HG02970 (cell line): ENCODE results near the gene NFIA.

ENCODE experiments used
- ATAC-seq: cut with Tn5 transposase; IDR thresholded peaks from one replicate; pipeline ENCODE4 v1.9.1; 2021; ENCODE audit warnings: mild to moderate bottlenecking, moderate library complexity, moderate number of reproducible peaks; ENCODE audit not compliant: unreplicated experiment, low FRiP score

Gene NFIA

GRCh38 chr1:61403679-61404596, 321.6 kb downstream of the NFIA start:
- no peak for ATAC-seq

DNA sequence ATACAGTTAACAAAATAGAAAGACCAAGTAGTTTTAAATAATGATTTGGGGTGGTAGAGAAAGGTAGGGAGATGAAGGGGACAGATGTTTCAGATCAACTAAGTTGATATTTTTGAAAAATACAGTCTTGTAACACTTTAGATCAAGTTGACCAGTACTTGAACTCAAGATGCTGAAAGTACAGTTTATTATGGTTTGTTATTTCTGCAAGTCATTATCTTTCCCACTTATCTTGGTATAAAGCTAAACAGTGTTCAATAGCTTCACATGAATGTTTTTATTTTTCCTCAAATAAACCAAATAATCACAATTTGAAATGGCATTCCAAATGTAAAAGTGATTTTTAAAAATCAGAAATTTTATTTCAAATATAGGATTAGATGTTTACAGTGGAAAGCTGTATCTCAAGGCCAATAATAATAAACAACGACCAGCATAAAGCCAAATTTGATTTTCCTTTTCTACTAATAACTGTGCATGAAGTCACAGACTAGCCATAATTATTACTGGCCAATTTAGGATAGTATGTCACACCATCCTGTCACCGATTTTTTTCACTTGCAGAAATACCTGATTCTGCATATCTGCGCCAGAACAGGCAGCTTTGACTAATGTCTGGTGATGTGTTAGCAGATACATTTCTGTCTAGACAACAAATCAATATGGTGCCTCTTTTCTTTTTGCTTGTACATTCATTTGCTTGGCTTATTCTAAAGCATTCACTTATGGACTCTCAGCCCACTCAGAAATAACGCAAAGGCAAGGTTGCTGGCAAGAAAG, 322.4 kb downstream of the NFIA start:
- no peak for ATAC-seq

- ATAC-seq, result no peak
Observed at GRCh38 chr1:61406467-61406866, 324.1 kb downstream of the NFIA start.

GRCh38 chr1:61412601-61413000, 330.2 kb downstream of the NFIA start:
- ATAC-seq, result no peak

DNA sequence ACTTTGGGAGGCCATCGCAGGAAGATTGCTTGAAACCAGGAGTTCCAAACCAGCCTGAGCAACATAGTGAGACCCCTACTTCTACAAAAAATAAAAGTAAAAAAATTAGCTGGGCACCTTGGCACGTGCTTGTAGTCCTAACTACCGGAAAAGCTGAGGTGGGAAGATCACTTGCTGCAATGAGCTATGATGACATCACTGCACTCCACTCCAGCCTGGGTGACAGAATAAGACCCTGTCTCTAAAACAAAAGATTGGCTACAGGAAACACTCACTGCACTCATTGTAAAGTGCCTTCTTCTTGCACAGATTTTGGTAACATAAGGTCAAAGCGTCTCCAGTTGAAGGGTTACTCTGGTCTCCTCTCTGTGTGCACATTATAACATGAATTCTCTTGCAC, 336.8 kb downstream of the NFIA start:
- ATAC-seq, result no peak

GRCh38 chr1:61419657-61420056, 337.3 kb downstream of the NFIA start:
- no peak for ATAC-seq

DNA sequence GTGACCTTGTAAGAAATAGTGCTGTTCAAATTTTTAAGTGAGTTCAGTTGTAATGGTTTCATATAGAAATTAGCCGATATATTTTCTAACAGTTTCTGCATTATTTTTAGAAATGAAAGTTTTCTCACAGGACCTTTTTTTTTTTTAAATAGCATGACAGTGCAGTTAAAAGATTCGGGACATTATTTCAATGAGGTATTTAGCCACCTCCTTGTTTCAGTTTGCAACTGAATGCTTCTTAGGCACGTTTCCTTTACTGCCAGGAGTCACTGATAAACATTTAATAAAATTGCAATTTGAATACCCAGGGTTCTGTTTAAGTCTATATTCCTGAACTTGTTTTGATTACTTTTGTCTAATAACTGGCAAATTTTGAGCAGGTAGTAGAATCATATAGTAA, 337.9 kb downstream of the NFIA start:
- no peak for ATAC-seq

GRCh38 chr1:61420909-61421835, 338.8 kb downstream of the NFIA start:
- ATAC-seq, result no peak

GRCh38 chr1:61423643-61424042, 341.3 kb downstream of the NFIA start:
- ATAC-seq, result no peak

GRCh38 chr1:61424382-61424781, 342.0 kb downstream of the NFIA start:
- no peak for ATAC-seq

DNA sequence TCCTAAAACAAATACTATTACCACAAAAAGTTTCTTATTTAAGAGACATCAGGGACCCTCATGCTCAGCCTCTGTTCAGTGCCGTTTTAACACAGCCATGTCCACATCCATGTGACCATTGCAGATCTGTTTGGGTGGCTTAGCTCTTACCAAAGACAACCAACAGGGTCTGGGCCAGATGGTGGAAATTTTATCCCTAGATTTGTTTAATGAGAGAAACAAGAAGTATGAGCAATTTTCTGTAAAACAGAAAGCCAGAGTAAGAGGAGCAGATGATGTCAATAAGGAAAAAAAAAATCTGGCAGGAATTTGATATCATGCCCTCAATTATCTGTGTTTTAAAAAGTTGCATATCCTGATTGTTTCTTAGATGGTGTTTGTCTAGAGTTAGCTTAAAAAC, 342.7 kb downstream of the NFIA start:
- no peak for ATAC-seq

DNA sequence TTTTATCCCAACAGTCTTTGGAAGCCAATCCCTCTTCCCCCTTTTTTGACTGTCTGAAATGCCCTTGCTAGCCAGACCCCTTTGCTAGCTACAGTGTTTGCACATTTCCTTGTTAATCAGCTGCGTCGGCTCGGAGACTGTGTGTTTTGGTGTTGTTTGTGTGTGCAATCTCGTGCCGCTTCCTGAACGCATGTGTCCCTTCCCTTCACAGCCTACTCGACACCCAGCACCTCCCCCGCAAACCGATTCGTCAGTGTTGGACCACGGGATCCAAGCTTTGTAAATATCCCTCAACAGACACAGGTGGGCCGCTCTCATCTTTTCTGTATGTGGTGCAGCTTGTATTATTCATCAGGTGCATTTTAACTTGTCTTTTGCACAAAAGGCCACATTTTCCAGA, 343.9 kb downstream of the NFIA start:
- ATAC-seq, result no peak

GRCh38 chr1:61426885-61427284, 344.5 kb downstream of the NFIA start:
- ATAC-seq, result no peak

- ATAC-seq, result no peak
Observed at GRCh38 chr1:61427510-61427909, 345.1 kb downstream of the NFIA start.

DNA sequence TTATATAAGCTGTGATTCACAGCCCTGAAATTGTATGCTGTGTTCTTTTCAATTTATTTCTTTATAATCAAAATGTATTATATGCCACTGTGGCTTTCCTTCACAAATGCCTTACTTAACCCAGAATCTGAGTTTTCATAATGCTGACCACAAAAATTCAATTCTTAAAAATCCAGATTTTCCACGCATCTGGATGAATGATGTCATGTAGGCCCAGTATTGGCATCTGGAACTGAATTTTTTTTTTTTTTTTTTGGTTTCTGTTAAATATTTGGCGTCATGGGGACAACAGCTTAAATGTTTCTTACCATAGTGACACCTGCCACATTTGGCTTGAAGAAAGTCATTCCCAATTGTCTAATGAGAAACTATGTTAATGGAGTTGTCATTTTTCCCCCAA, 345.8 kb downstream of the NFIA start:
- no peak for ATAC-seq

DNA sequence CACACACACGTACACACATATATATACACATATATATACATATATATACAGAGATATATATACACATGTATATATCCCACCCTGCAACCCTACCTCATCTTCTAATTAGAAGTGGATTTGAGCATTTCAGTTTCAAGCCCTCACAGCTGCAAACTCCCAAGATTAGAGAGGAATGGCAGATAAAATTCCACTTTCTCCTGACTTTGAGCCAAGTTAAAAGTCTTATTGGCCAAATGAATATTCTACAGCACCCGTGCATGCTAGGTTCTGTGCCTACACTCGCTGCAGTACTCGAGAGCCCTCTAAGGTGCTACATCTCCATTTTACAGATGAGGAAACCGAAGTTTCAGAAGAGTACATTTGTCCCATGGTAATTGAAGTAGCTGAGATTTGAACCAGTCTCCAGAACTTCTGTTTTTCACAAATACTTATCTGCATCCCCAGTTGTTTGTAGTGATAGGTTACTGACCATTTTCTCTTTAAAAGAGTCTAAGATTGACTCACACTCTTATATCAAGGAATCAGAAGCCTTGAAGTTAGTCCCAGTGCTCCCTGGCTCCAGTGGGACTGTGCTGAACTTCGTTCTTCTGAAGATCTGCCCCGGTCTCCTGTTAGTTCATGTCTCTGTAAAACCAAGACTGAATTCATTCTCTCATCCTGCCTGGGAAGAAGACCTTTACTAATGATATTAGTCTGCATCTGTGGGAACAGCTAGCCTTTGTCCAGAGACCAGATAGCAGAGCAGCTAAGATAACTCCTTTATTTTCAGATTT, 350.4 kb downstream of the NFIA start:
- ATAC-seq, result no peak

GRCh38 chr1:61433646-61434045, 351.3 kb downstream of the NFIA start:
- no peak for ATAC-seq

DNA sequence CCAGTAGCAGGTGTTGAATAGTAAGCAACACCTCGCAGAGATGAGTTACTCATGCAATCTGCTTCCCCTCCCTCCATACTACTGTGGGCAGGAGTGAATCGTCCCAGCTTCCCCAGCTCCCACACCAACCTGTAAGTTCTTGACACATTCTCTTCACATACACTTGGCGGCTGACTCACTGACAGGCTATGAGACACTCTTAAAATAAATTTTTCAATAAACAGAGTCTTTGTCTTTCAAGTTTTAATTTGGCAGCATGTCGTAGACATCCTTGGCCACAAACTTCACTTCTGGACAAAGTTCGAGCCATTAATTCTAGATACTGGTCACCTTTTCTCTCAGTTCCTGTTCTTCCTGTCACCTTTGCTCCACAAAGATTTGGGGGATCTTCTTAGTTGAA, 351.9 kb downstream of the NFIA start:
- no peak for ATAC-seq

GRCh38 chr1:61435226-61435625, 352.9 kb downstream of the NFIA start:
- no peak for ATAC-seq

- ATAC-seq, result no peak
Observed at GRCh38 chr1:61436016-61436415, 353.7 kb downstream of the NFIA start.
